ENCODE data around the gene ACADL.

The ACADL gene

GRCh38 chr2:210172219-210172575 lies 53.0 kb downstream of the ACADL start:
- peak overlapping the region; percentile 66 for H3K4me3 ChIP-seq (ENCODE audit: low read depth, low read length)
- DNase-seq (ENCODE audit: low read depth): no peak

DNA sequence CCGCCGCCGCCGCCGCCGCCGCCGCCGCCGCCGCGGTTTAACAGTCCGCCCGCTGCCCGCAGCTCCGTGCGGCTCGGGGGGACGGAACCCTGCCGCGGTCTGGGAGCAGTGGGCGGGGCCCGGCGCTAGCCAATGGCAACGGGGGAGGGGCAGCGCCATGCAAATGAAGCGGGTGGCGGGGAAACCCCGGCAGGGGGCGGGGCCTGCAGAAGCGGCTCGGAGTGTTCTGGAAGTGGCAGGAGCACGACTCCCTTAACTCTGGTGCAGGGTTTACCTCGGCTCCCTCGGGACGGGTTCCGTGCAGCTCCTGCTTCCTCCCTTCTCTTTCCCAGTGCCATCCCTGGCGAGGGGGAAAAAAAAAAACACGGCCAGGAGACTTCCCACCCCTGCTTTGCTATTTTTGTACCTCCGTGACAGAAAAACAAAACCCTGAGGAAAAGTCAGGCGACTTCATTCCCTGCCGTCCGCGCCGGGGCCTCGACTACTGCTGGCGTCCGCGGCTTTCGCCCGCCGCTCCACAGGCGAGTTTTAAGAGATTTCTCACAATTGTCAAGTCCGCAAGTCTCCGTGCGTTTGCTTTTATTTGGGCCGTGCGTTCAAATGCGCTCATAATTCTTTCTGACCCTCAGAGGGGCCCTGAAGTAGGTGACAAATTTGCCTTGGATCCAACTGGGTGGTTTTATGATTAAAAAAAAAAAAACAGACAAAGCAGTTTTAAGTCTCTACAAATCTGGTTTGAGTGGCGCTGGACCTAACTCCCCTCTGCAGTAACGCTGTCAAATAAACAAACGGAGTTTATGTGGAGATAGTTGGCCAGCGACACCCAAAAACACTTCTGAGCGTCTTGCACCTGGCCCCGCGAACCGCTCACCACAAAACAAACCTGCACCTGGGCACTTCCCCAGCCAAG lies 53.7 kb downstream of the ACADL start, which contains the start of gene KANSL1L:
TSS of gene KANSL1L (minus strand) at position 101 of the 910 bp plus-strand sequence. CDS start 16,827 bp downstream, outside the sequence.
- DNase-seq (ENCODE audit: low read depth): peak; percentile 89
- H3K4me3 ChIP-seq (ENCODE audit: low read depth, low read length): peak within 1 kb of the TSS; percentile 73

DNA sequence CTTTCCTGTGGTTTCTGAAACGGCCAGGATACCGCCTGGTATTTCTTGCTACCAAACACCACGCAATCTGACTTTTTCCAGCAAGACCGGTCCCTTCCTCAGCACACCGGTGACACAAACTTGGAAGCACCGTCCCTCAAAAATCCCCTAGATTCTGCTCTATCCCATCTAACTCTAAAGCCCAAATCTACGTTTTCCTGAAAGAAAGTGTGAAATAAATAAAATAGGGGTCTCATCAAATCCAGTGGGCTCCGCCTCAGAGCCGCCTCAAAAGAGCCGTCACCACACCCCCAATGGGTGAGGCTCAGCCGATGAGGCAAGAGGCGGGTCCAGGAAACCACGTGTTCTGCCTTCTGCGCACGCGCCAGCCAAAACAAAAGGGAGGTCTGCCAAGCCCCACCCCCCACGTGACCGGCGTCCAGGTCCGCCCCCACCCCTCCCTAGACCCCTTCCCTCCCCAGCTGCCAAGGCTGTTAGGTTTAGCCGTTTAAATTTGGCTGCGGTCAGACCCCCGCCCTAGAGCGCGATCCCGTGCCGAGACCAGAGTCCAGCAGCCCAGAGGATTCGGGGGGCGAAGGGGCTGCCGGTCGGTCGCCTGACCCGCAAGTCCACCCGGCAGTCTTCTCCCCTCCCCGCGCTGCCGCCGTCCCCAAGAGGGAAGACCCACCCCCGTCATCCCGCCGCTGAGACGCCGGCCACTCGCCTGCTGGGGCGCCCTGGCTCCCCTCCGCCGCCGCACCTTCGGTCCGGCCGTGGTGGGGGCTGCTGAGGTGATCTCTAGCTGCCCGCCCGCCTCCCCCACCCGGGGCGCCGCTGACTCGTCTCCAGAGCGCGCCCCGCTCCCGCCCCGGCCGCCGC lies 54.6 kb downstream of the ACADL start:
- H3K4me3 ChIP-seq (ENCODE audit: low read depth, low read length): peak overlapping the region; percentile 73

DNA sequence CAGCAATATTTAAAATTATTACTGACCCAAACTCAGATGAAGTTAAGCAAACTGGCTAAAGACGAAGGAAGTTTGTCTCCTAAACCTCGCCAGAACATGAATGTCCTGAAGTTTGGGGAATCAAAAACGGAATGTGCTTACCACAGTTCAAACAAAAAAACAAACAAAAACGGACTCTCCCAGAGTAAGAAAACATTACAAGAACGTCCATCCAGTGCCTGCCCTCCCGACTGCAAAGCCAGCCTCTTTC lies 55.1 kb downstream of the ACADL start:
- DNase-seq (ENCODE audit: low read depth): no peak
- H3K4me3 ChIP-seq (ENCODE audit: low read depth, low read length): peak overlapping the region; percentile 73

More for the DNA sequence above, 54.6 kb downstream of the ACADL start:
- DNase-seq (ENCODE audit: low read depth): peak; percentile 84

- DNase-seq (ENCODE audit: low read depth): peak; percentile 45
- H3K4me3 ChIP-seq (ENCODE audit: low read depth, low read length): peak overlapping the region; percentile 73
Observed at GRCh38 chr2:210169516-210170195, 55.6 kb downstream of the ACADL start.

- no peak for DNase-seq (ENCODE audit: low read depth)
- H3K4me3 ChIP-seq (ENCODE audit: low read depth, low read length): no peak overlapping the region
Observed at GRCh38 chr2:210167227-210167626, 58.0 kb downstream of the ACADL start.

- DNase-seq (ENCODE audit: low read depth): no peak
- no peak overlapping the region for H3K4me3 ChIP-seq (ENCODE audit: low read depth, low read length)
Observed at GRCh38 chr2:210162466-210163124, 62.7 kb downstream of the ACADL start.

DNA sequence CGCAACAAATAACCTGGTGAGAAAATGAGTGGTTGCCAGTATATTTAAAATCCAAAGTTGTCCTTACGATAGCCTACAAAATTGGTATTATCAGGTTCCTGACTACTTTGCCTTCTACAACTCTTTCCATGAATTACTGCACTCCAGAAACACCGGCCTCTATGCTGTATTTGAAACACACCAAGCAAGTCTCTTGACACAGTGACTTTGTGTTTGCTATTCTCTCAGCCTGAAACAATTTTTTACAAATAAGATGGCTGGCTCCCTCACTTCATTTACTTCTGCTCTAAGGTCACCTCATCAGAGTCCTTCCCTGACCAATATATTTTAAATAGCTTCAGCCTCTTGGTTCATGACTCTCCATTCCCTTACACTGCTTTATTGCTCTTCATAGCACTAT lies 66.2 kb downstream of the ACADL start:
- no peak overlapping the region for H3K4me3 ChIP-seq (ENCODE audit: low read depth, low read length)
- DNase-seq (ENCODE audit: low read depth): no peak

DNA sequence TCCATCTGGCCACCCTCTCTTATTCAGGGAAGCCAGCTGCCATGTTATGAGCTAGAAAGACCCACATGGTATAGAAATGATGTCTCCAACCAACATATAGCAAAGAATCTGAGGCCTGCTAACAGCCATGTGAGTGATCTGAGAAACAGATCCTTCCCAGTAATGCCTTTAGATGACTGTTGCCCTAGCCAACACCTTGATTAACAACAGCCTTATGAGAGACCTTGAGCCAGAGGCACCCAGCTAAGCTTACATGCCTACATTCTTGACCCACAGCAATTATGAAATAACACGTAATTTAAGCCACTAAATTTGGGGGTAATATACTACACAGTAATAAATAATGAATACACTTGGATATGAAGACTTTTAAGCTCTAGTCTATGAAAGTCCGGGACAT lies 67.0 kb downstream of the ACADL start:
- DNase-seq (ENCODE audit: low read depth): no peak
- no peak overlapping the region for H3K4me3 ChIP-seq (ENCODE audit: low read depth, low read length)

GRCh38 chr2:210157526-210157925 lies 67.7 kb downstream of the ACADL start:
- DNase-seq (ENCODE audit: low read depth): no peak

DNA sequence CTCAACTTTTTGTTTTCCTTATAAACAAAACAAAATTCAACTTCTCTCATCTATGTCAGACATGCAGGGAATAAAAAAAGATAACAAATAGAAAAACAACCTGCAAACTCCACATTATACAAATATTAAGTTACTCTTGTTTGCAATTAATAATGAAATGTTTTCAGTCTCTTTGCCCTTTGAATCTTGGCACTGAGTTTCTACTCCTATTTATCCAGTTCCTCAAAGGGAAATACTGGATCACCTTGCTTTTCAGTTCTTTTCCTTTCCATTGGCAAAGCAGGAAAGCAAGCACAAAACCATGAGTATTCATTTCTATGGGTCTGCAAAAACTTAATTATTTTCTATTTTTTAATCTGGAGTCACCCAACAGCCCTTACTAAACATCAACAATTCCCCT lies 77.6 kb downstream of the ACADL start:
- DNase-seq (ENCODE audit: low read depth): no peak
- H3K4me3 ChIP-seq (ENCODE audit: low read depth, low read length): no peak overlapping the region

More at GRCh38 chr2:210157526-210157925, 67.7 kb downstream of the ACADL start:
- no peak overlapping the region for H3K4me3 ChIP-seq (ENCODE audit: low read depth, low read length)

All from skeletal muscle cell (primary cell).